Liver (tissue), 9 donors: ENCODE data around the gene GON4L. TPM values are rescaled to one million over a fixed set of nuclear protein-coding genes. Genes with fewer than 3 reads are reported as not detected.
"Not testable (repeated sequence)": the region's sequence is repeated elsewhere in the genome, so short reads cannot be mapped to it uniquely, and the experiment has no call there.

ENCODE experiments used
- DNase-seq: peaks from one replicate; pipeline ENCODE4 v3.0.0-alpha.2; 2017; ENCODE audit warnings: low spot score
- H3K27ac ChIP-seq, 2 donors: one replicate each; pipeline ENCODE4 v1.7.0; 2013; ENCODE audit warnings: inconsistent platforms in 2 of 2, low read length in 2 of 2, control low read depth in 1 of 2, low read depth in 1 of 2, mild to moderate bottlenecking in 1 of 2
- H3K27me3 ChIP-seq, 4 donors: one replicate each; pipeline versions ENCODE4 v1.6.1 to v1.7.0; 2013; ENCODE audit warnings: low read length in 3 of 4, inconsistent platforms in 1 of 4, mild to moderate bottlenecking in 1 of 4, moderate library complexity in 1 of 4; ENCODE audit not compliant: control insufficient read depth in 4 of 4, insufficient read depth in 4 of 4
- H3K36me3 ChIP-seq, 4 donors: one replicate each; pipeline versions ENCODE4 v1.6.1 to v1.7.0; 2013; ENCODE audit warnings: low read length in 3 of 4, mild to moderate bottlenecking in 3 of 4, low read depth in 1 of 4, moderate library complexity in 1 of 4; ENCODE audit not compliant: control insufficient read depth in 4 of 4, insufficient read depth in 3 of 4
- H3K4me1 ChIP-seq, 4 donors: one replicate each; pipeline versions ENCODE4 v1.6.1 to v1.7.0; 2013; ENCODE audit warnings: low read length in 3 of 4, mild to moderate bottlenecking in 3 of 4, moderate library complexity in 1 of 4; ENCODE audit not compliant: control insufficient read depth in 4 of 4, insufficient read depth in 4 of 4
- H3K4me3 ChIP-seq, 3 donors: one replicate each; pipeline versions ENCODE4 v1.6.1 to v1.7.0; 2013; ENCODE audit warnings: low read length in 3 of 3, control low read depth in 1 of 3, low read depth in 1 of 3, mild to moderate bottlenecking in 1 of 3
- H3K9ac ChIP-seq, 2 donors: one replicate each; pipeline ENCODE4 v1.7.0; 2013; ENCODE audit warnings: low read length in 2 of 2, mild to moderate bottlenecking in 2 of 2, moderate library complexity in 2 of 2, control low read depth in 1 of 2, low read depth in 1 of 2
- H3K9me3 ChIP-seq, 4 donors: one replicate each; pipeline versions ENCODE4 v1.6.1 to v1.7.0; 2013; ENCODE audit warnings: low read length in 3 of 4; ENCODE audit not compliant: control insufficient read depth in 4 of 4
- CTCF ChIP-seq: fragments of 150-350 bp; IDR thresholded peaks from 2 replicates; pipeline ENCODE4 v1.5.1; 2017; ENCODE audit warnings: improper control_type of control experiment, low read depth, low read length; ENCODE audit not compliant: missing input control
- EGR1 ChIP-seq, 2 donors: IDR thresholded peaks; 2 replicates each; pipeline ENCODE4 v1.6.1; 2016 to 2018; ENCODE audit warnings: antibody characterized with exemption in 2 of 2, low read depth in 2 of 2
- FOXA1 ChIP-seq: IDR thresholded peaks from 2 replicates; pipeline ENCODE4 v1.6.1; 2016; ENCODE audit warnings: antibody characterized with exemption
- FOXA2 ChIP-seq: IDR thresholded peaks from 2 replicates; pipeline ENCODE4 v1.6.1; 2016; ENCODE audit warnings: antibody characterized with exemption
- GABPA ChIP-seq, 2 donors: IDR thresholded peaks in 1 of 2; conservative IDR thresholded peaks in 1 of 2; 2 replicates each; pipeline ENCODE4 v1.6.1; 2016; ENCODE audit warnings: antibody characterized with exemption in 2 of 2, mild to moderate bottlenecking in 1 of 2, moderate library complexity in 1 of 2
- HNF4A ChIP-seq, 2 donors: conservative IDR thresholded peaks; 2 replicates each; pipeline ENCODE4 v1.6.1; 2016; ENCODE audit warnings: antibody characterized with exemption in 2 of 2, mild to moderate bottlenecking in 2 of 2
- HNF4G ChIP-seq: IDR thresholded peaks from 2 replicates; pipeline ENCODE4 v1.6.1; 2016; ENCODE audit warnings: antibody characterized with exemption
- JUND ChIP-seq, 2 donors: IDR thresholded peaks; 2 replicates each; pipeline ENCODE4 v1.6.1; 2016; ENCODE audit warnings: antibody characterized with exemption in 2 of 2
- NR2F2 ChIP-seq: IDR thresholded peaks from 2 replicates; pipeline ENCODE4 v1.6.1; 2016; ENCODE audit warnings: antibody characterized with exemption
- RAD21 ChIP-seq, 2 donors: IDR thresholded peaks; 2 replicates each; pipeline ENCODE4 v1.6.1; 2016; ENCODE audit warnings: antibody characterized with exemption in 2 of 2, mild to moderate bottlenecking in 2 of 2
- RXRA ChIP-seq, 2 donors: IDR thresholded peaks; 2 replicates each; pipeline ENCODE4 v1.6.1; 2017 to 2018; ENCODE audit warnings: antibody characterized with exemption in 2 of 2, mild to moderate bottlenecking in 1 of 2
- SP1 ChIP-seq: IDR thresholded peaks from 2 replicates; pipeline ENCODE4 v1.6.1; 2018; ENCODE audit warnings: antibody characterized with exemption, mild to moderate bottlenecking
- TAF1 ChIP-seq: conservative IDR thresholded peaks from 2 replicates; pipeline ENCODE4 v1.6.1; 2016; ENCODE audit warnings: antibody characterized with exemption, mild to moderate bottlenecking
- YY1 ChIP-seq: IDR thresholded peaks from 2 replicates; pipeline ENCODE4 v1.6.1; 2016; ENCODE audit warnings: antibody characterized with exemption, mild to moderate bottlenecking
- WGBS: extraction: QIAGEN DNeasy Blood & Tissue Kit; methylation state at CpG from one replicate; pipeline ENCODE4 v1.1.7; 2013; 5-methylcytosine and 5-hydroxymethylcytosine counted together
- polyA plus RNA-seq, 2 donors: library from polyadenylated mRNA; stranded (reverse) in 1 of 2; unstranded in 1 of 2; fragments of 200-250 nt in 1 of 2; fragments of >200 nt in 1 of 2; fragmentation: Nextera tagmentation in 1 of 2; extraction: Ambion mirVana in 1 of 2; gene quantifications; one replicate each; pipeline versions ENCODE4 v1.2.1 to v1.2.3, GENCODE V29; 2013 to 2015
- total RNA-seq, 2 donors: library from RNA; depleted of rRNA; stranded (reverse); fragments of >200 nt; gene quantifications; one replicate each; pipeline ENCODE4 v1.2.3, GENCODE V29; 2014
- TF ChIP-seq, protein P1 (sequence below): IDR thresholded peaks from 2 replicates; pipeline ENCODE4 v1.6.1; 2016; ENCODE audit warnings: antibody characterized with exemption
- TF ChIP-seq, protein P2 (sequence below): IDR thresholded peaks from 2 replicates; pipeline ENCODE4 v1.6.1; 2016; ENCODE audit warnings: antibody characterized with exemption
- TF ChIP-seq, protein P3 (sequence below): IDR thresholded peaks from 2 replicates; pipeline ENCODE4 v1.6.1; 2016; ENCODE audit warnings: antibody characterized with exemption
- TF ChIP-seq, protein P4 (sequence below): IDR thresholded peaks from 2 replicates; pipeline ENCODE4 v1.6.1; 2016; ENCODE audit warnings: antibody characterized with exemption, mild to moderate bottlenecking
- donor health status: healthy.
- donor health status: healthy.
- donor health status: healthy.
- donor health status: healthy.
- donor health status: healthy.

GON4L gene
- total and polyA plus RNA-seq, 4 donors, result 5.7 to 26.2 (median 15.7) TPM

DNA sequence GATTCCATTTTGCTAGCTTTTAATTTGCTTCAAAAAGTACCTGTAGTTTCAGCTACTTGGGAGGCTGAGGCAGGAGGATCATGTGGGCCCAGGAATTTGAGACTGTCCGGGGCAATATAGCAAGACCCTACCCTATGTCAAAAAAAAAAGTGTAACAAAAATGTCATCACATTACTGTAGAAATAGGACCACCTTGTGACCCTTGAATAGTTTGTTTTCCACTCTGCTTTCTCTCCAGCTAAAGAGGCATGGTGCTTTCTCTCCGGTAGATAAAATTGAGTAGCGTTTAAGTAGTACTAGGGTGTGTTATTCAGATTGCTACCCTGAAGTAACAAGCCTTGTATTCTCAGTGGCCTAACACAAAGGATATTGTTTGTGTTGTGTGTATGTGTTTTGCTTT is 144.4 kb downstream of the GON4L start:
- peak; percentile 32 to 60 for TF ChIP-seq RAD21 (IDR thresholded peaks at IDR 0.05)
- not testable (repeated sequence) for H3K4me3 ChIP-seq, H3K9ac ChIP-seq, H3K36me3 ChIP-seq, H3K27me3 ChIP-seq, H3K9me3 ChIP-seq, H3K27ac ChIP-seq, DNase-seq, H3K4me1 ChIP-seq
- 95% methylated on average over 3 of the region's 3 CpGs for WGBS

DNA sequence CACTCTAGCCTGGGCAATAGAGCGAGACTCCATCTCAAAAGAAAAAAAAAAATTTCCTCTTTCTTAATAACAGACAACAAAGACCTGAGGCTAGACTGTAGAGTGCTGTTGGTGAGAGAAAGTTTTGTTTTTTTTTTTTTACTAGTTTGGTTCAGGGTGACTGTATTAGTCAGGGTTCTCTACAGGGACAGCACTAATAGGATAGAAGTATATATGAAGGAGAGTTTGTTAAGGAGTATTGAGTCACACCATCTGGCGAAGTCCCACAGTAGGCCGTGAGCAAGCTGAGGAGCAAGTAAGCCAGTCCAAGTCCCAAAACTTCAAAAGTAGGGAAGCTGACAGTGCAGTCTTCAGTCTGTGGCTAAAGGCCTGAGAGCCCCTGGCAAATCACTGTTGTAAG is 145.6 kb downstream of the GON4L start:
- not testable (repeated sequence) for DNase-seq, H3K9ac ChIP-seq, H3K4me1 ChIP-seq, H3K4me3 ChIP-seq, H3K36me3 ChIP-seq, H3K9me3 ChIP-seq, H3K27ac ChIP-seq, H3K27me3 ChIP-seq
- WGBS, result 94% methylated on average over 3 of the region's 3 CpGs

DNA sequence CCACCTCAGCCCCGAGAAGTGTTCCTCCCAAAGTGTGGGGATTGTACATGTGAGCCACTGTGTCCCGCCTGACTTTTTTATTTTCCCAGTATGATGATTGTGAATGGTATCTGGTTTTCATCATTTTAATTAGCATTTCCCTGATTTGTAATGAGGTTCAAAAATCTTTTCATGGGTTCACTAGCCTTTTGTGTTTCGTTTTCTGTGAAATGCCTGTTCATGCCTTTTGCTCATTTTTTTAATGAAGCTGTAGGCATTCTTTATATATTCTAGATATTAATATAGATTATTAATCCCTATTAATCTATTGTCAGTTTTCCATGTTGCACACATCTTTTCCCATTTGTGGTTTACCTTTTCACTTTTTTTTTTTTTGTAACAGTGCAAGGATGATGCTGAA is 147.6 kb downstream of the GON4L start:
- 96% methylated on average over 3 of the region's 3 CpGs for WGBS
- DNase-seq, result no peak
- Histone ChIP-seq H3K4me1 (peaks cover 0 to 2% (median 0%) of the 10 kb centered on the region in 4 donors), H3K9ac (no peak overlapping the region), H3K9me3 (no peaks in the 10 kb centered on the region), H3K27me3 (no peaks in the 10 kb centered on the region), H3K27ac (no peak overlapping the region), H3K36me3 (peaks cover 0 to 5% (median 2%) of the 10 kb centered on the region in 4 donors), H3K4me3 (no peak overlapping the region)
- TF ChIP-seq RAD21 (IDR thresholded peaks at IDR 0.05) (no peak), NR2F2 (no peak), HNF4G (no peak), GABPA (IDR thresholded peaks at IDR 0.05 in 1 of 2, conservative IDR thresholded peaks at IDR 0.05 in 1 of 2) (no peak), YY1 (no peak), SP1 (no peak), RXRA (IDR thresholded peaks at IDR 0.05) (no peak), TAF1 (no peak), FOXA1 (no peak), EGR1 (IDR thresholded peaks at IDR 0.05; ENCODE audit: low read depth in 2 of 2) (no peak), HNF4A (conservative IDR thresholded peaks at IDR 0.05) (no peak), JUND (IDR thresholded peaks at IDR 0.05) (no peak), FOXA2 (no peak), CTCF (no peak)
- TF ChIP-seq, protein P1, sequence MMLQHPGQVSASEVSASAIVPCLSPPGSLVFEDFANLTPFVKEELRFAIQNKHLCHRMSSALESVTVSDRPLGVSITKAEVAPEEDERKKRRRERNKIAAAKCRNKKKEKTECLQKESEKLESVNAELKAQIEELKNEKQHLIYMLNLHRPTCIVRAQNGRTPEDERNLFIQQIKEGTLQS, result no peak
- TF ChIP-seq, protein P2, sequence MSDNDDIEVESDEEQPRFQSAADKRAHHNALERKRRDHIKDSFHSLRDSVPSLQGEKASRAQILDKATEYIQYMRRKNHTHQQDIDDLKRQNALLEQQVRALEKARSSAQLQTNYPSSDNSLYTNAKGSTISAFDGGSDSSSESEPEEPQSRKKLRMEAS, result no peak
- TF ChIP-seq, protein P3, sequence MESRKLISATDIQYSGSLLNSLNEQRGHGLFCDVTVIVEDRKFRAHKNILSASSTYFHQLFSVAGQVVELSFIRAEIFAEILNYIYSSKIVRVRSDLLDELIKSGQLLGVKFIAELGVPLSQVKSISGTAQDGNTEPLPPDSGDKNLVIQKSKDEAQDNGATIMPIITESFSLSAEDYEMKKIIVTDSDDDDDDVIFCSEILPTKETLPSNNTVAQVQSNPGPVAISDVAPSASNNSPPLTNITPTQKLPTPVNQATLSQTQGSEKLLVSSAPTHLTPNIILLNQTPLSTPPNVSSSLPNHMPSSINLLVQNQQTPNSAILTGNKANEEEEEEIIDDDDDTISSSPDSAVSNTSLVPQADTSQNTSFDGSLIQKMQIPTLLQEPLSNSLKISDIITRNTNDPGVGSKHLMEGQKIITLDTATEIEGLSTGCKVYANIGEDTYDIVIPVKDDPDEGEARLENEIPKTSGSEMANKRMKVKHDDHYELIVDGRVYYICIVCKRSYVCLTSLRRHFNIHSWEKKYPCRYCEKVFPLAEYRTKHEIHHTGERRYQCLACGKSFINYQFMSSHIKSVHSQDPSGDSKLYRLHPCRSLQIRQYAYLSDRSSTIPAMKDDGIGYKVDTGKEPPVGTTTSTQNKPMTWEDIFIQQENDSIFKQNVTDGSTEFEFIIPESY, result no peak
- TF ChIP-seq, protein P4, sequence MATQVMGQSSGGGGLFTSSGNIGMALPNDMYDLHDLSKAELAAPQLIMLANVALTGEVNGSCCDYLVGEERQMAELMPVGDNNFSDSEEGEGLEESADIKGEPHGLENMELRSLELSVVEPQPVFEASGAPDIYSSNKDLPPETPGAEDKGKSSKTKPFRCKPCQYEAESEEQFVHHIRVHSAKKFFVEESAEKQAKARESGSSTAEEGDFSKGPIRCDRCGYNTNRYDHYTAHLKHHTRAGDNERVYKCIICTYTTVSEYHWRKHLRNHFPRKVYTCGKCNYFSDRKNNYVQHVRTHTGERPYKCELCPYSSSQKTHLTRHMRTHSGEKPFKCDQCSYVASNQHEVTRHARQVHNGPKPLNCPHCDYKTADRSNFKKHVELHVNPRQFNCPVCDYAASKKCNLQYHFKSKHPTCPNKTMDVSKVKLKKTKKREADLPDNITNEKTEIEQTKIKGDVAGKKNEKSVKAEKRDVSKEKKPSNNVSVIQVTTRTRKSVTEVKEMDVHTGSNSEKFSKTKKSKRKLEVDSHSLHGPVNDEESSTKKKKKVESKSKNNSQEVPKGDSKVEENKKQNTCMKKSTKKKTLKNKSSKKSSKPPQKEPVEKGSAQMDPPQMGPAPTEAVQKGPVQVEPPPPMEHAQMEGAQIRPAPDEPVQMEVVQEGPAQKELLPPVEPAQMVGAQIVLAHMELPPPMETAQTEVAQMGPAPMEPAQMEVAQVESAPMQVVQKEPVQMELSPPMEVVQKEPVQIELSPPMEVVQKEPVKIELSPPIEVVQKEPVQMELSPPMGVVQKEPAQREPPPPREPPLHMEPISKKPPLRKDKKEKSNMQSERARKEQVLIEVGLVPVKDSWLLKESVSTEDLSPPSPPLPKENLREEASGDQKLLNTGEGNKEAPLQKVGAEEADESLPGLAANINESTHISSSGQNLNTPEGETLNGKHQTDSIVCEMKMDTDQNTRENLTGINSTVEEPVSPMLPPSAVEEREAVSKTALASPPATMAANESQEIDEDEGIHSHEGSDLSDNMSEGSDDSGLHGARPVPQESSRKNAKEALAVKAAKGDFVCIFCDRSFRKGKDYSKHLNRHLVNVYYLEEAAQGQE, result no peak
